ENCODE data around the gene GARIN1A. TPM values are rescaled to one million over a fixed set of nuclear protein-coding genes. Genes with fewer than 3 reads are reported as not detected.
"Not testable (repeated sequence)": the region's sequence is repeated elsewhere in the genome, so short reads cannot be mapped to it uniquely, and the experiment has no call there.

The GARIN1A gene
- total RNA-seq, 1 experiment from 2014 or later: 0.80 TPM

DNA sequence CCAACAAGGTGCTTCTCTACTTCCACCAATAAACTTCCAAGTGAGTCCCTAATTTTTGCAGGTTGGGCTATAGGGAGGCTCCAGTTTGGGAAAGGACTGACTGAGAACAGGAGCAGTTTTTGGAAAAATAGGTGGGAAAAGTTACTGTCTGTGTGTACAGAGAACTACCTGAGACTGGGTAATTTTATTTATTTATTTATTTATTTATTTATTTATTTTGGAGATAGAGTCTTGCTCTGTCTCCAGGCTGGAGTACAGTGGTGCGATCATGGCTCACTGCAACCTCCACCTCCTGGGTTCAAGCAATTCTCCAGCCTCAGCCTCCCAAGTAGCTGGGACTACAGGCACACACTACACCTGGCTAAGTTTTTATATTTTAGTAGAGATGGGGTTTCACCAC is 11.2 kb downstream of the GARIN1A start:
- not testable (repeated sequence) for DNase-seq (ENCODE audit: low read depth)

DNA sequence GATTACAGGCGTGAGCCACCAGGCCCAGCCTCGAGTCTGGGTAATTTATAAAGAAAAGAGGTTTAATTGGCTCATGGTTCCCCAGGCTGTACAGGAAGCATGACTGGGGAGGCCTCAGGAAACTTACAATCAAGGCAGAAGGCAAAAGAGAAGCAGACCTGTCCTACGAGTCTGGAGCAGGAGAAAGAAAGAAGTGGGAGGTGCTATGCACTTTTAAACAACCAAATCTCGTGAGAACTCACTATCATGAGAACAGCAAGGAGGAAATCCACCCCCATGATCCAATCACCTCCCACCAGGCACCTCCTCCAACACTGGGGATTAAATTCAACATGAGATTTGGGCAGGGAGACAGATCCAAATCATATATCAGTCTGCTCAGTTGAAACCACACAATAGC is 11.6 kb downstream of the GARIN1A start:
- not testable (repeated sequence) for DNase-seq (ENCODE audit: low read depth)

DNA sequence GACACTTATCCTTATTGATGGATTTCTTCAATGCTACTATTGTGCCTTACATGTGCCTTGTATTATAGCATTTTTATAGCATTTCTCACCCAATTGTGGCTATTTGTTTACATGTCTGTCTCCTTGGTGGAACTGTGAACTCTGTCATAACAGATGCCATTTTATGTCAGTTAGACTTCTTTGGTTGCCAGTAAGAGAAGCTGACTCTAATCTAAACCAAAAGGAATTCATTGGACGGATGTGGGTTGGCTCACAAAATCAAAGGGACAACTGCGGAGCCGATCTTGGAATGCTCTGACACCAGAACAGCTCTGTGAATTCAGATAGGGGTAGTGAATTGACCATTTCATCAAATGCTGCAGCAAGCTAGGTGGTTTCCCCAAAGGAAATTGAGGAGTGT is 15.0 kb downstream of the GARIN1A start:
- no peak for DNase-seq (ENCODE audit: low read depth)

DNA sequence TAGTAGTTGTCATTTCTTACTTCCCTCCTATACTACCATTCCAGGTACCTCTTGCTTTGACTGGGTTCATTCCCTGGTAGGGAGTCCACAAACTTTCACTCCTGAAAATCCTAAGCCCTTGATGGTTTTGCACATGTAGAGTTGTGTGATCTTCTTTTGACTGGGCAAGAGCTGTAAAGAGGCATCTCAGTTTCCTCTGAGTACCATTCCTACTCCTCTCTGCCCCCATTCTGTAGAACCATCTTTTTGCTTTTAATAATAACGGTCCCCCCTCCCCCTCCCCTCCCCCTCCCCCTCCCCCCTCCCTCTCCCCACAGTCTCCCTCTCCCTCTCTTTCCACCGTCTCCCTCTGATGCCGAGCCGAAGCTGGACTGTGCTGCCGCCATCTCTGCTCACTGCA is 16.4 kb downstream of the GARIN1A start:
- DNase-seq (ENCODE audit: low read depth): no peak

- not testable (repeated sequence) for DNase-seq (ENCODE audit: low read depth)
These were observed 17.3 kb downstream of the GARIN1A start for GRCh38 chr7:128689161-128689935.

- no peak for DNase-seq (ENCODE audit: low read depth)
These were observed 19.1 kb downstream of the GARIN1A start for GRCh38 chr7:128691227-128691626.

DNA sequence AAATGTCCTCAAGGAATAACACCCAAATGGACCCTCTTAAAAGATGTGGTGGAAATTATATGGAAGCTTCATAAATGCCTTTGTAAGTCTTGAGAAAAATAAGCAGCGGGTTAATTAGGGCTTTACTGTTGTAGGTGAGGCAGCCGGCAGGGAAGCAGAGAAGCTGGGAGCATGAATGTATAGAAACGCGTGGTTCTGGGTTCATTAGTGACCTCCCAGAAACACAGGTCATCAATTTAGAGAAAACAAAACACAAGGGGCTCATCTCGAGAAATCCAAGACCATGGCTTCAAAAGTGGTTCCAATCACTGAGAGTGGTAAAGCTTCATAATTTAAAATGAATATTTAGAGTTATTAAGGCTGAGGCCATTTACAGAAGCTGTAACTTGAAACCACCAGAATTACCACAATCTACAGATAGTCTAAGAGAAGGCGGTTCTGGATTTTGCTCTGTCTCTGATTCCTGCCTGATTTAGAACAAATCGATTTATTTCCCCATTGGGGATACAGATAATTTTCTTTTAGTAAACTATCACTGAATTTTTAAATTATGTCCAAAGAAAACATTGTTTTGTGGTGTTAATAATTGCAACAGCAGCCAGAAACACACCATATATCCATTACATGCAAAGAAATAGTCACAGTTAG is 20.7 kb downstream of the GARIN1A start:
- no peak for DNase-seq (ENCODE audit: low read depth)

DNA sequence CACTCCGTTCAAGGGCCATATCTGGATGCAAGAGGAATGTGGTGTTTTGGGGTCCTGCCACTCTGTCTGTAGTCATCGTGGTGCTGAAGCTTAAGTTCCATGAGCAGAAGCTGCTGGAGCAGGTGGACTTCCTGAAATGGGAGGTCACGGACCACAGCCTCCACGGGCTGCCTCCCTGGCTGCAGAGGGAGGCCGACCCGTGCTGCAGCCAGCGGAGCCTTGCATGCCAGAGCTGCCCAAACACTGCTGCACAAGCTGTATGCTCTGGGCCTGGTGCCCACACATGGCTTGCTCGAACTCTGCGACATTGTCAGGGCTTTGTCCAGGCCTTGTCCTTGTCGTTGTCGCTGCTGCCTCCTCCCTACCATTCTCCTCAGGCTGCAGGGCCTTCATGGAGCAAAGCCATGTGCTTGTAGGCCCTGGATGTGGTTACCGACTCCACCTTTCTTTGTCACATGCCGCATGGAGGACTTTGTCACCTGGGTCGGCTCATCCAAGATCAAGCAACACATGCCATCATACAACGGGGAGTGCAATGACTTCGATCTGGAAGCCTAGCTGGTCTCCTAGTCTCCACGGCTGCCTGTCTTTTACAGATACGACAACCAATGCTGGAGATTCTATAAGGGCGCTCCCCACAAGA is 21.4 kb downstream of the GARIN1A start:
- no peak for DNase-seq (ENCODE audit: low read depth)

- DNase-seq (ENCODE audit: low read depth): no peak
These were observed 22.6 kb downstream of the GARIN1A start for GRCh38 chr7:128694738-128695137.

GRCh38 chr7:128697302-128697905 is 25.3 kb downstream of the GARIN1A start:
- DNase-seq (ENCODE audit: low read depth): peak; percentile 92

DNA sequence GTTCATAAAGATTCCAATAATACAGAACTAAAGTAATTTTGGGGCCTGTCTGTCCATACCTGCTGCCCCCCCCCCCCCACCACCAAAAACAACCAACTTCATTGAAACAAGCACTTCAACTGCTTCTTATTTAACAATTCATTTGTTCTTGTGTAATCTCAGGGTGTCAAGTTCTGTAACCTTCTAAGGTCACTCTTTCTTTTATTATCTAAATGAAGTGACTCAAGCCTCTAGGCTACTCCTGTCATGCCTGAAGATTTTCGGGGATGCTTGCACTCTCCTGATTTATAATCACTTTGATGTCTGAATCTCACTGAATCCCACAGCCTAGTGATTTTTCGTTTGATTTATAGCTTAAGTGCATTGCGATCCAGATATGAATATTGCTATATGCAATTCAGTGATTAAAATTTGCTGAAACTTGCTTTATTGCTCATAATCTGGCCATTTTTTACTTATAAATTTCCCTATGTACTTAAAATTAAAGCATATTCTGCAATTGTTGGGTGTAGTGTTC is 27.2 kb downstream of the GARIN1A start:
- no peak for DNase-seq (ENCODE audit: low read depth)

GRCh38 chr7:128699895-128700294 is 27.8 kb downstream of the GARIN1A start:
- no peak for DNase-seq (ENCODE audit: low read depth)

DNA sequence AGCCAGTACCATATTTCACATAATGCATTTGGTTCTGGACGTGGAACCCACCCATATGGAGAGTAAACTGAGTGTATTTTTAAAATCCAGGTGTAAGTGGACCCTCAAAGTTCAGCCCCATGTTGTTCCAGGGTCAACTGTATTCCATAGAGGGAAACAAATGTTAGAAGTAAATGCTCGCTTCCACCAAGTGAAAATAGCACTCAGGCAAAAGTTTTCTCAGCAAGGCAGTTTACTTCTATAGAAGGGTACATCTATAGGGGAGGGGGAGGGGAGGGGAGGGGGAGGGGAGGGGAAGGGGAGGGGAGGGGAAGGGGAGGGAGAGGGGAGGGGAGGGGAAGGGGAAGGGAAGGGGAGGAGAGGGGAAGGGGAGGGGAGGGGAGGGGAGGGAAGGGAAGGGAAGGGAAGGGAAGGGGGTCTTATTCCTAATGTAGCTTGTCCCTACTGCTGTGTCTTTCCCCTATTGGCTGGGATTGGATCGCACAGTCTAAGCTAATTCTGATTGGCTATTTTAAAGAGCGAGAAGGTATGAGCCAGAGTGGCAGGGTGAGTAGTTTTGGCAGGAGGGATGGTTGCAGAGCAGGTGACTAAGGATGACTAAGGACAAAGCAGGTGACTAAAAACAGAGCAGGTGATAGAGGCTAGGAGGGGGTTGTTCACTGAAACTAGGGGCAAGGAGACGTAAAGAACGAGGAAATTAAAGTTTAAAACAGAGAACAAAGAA is 29.1 kb downstream of the GARIN1A start:
- no peak for DNase-seq (ENCODE audit: low read depth)

- DNase-seq (ENCODE audit: low read depth): peak; percentile 28
These were observed 31.6 kb downstream of the GARIN1A start for GRCh38 chr7:128703609-128704241.

DNA sequence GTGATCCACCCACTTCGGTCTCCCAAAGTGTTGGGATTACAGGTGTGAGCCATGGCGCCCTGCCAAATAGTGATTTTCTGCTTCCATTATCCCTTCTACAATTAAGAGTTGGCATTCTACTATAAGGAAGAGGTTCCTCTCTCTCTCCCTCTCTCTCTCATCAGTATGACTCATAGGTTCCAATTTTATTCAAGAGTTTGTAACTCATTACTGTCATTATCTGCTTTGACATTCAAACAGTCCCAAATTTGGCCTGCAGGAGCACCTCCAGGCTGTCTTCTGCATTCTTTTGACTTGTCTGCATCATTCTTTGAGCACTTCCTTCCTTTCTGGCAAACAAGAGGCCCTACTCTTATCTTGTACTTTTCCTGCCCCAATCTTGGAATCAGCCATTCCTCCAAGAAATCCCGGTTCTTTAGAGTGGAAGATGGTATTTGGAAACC is 33.8 kb downstream of the GARIN1A start:
- DNase-seq (ENCODE audit: low read depth): no peak

GRCh38 chr7:128707752-128708151 is 35.7 kb downstream of the GARIN1A start:
- no peak for DNase-seq (ENCODE audit: low read depth)

DNA sequence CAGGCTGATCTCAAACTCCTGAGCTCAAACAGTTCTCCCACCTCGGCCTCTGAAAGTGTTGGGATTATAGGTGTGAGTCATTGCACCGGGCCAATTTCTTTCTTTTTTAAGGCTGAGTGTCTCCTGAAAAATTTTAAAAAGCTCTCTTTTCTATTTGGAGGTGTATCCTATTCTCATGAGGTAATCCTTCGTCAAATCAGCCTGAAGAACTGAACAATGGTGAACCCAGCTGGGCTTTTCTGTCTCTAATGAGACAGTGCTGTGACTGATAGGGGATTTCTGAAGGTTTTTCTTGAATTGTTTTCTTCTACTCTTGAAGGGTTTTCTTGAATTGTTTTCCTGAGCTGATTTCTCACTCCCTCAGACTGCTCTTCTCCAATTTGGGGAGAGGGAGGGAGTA is 36.1 kb downstream of the GARIN1A start:
- DNase-seq (ENCODE audit: low read depth): no peak

DNA sequence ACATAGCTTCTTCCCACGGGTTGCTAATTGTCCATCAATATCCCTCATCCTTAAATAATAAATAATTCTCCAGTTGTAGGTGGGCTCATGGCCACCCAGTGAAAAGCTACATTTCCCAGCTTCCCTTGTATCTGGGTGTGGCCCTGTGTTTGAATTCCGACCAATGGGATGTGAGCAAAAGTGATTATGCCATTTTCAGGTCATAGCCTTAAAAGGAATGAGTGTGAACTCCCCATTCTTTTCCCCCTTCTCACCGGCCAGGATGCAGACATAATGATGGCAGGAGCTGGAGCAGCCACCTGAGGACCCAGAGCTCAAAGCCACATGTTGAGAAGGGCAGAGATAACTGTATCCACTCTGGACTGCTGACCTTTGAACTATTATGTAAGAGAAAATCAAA is 36.7 kb downstream of the GARIN1A start:
- DNase-seq (ENCODE audit: low read depth): no peak

GRCh38 chr7:128710481-128710880 is 38.4 kb downstream of the GARIN1A start:
- no peak for DNase-seq (ENCODE audit: low read depth)

- DNase-seq (ENCODE audit: low read depth): peak; percentile 39
These were observed 41.7 kb downstream of the GARIN1A start for GRCh38 chr7:128713794-128714193.

All from Daoy (cell line).